GDM1 (cell line): ENCODE results near the gene HSPA1L.

Source experiments
- DNase-seq: peaks from one replicate; lab custom pipeline; 2025; lab: John Stamatoyannopoulos, UW

HSPA1L gene

GRCh38 chr6:31781244-31782125, 33.6 kb downstream of the HSPA1L start:
- no peak for DNase-seq

GRCh38 chr6:31780507-31781243, 34.4 kb downstream of the HSPA1L start:
- DNase-seq = no peak

GRCh38 chr6:31779908-31780307, 35.2 kb downstream of the HSPA1L start:
- DNase-seq = no peak

GRCh38 chr6:31778999-31779885, 35.8 kb downstream of the HSPA1L start:
- no peak for DNase-seq

GRCh38 chr6:31778193-31778592, 36.9 kb downstream of the HSPA1L start:
- no peak for DNase-seq

GRCh38 chr6:31777667-31778050, 37.4 kb downstream of the HSPA1L start:
- no peak for DNase-seq

- peak; percentile 75 for DNase-seq
Measured at GRCh38 chr6:31776989-31777666, 38.0 kb downstream of the HSPA1L start, which contains the start of gene VWA7. TSS of gene VWA7 (minus strand) at chr6:31777328. CDS start at chr6:31776779, 549 bp downstream.

- no peak for DNase-seq
Measured at GRCh38 chr6:31776485-31776988, 38.5 kb downstream of the HSPA1L start.

- no peak for DNase-seq
Measured at GRCh38 chr6:31775633-31776484, 39.2 kb downstream of the HSPA1L start.

- DNase-seq = no peak
Measured at GRCh38 chr6:31775184-31775583, 39.9 kb downstream of the HSPA1L start.

- no peak for DNase-seq
Measured at GRCh38 chr6:31771992-31772358, 43.1 kb downstream of the HSPA1L start.

GRCh38 chr6:31770860-31771259, 44.2 kb downstream of the HSPA1L start:
- DNase-seq = no peak

GRCh38 chr6:31769684-31770371, 45.3 kb downstream of the HSPA1L start:
- peak; percentile 85 for DNase-seq

GRCh38 chr6:31768363-31769257, 46.5 kb downstream of the HSPA1L start:
- no peak for DNase-seq

GRCh38 chr6:31767096-31767645, 47.9 kb downstream of the HSPA1L start:
- no peak for DNase-seq

- DNase-seq = no peak
Measured at GRCh38 chr6:31765910-31766794, 48.9 kb downstream of the HSPA1L start.

GRCh38 chr6:31765559-31765909, 49.5 kb downstream of the HSPA1L start:
- no peak for DNase-seq

GRCh38 chr6:31764198-31764597, 50.9 kb downstream of the HSPA1L start:
- DNase-seq = no peak
